ENCODE data around the gene LIPI.
"Not testable (repeated sequence)": the region's sequence is repeated elsewhere in the genome, so short reads cannot be mapped to it uniquely, and the experiment has no call there.

LIPI gene

DNA sequence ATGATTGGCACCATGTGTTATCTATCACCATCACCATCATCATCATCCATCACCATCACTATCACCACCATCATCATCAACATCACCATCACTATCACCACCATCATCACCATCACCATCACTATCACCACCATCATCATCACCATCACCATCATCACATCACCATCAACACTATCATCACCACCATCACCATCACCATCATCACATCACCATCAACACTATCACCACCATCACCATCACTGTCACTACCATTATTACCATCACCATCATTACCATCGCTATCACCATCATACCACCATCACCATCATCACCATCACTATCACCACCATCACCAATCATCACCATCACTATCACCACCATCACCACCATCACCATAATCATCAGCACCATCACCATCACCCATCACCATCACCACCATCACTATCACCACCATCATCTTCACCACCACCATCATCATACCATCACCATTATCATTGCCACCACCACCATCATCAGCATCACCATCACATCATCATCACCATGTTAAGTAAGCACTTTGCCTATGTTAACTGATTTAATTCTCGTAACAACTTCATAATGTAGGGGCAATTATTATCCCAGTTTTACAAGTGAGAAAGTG lies 112.8 kb downstream of the LIPI start:
- TF ChIP-seq, protein P1, sequence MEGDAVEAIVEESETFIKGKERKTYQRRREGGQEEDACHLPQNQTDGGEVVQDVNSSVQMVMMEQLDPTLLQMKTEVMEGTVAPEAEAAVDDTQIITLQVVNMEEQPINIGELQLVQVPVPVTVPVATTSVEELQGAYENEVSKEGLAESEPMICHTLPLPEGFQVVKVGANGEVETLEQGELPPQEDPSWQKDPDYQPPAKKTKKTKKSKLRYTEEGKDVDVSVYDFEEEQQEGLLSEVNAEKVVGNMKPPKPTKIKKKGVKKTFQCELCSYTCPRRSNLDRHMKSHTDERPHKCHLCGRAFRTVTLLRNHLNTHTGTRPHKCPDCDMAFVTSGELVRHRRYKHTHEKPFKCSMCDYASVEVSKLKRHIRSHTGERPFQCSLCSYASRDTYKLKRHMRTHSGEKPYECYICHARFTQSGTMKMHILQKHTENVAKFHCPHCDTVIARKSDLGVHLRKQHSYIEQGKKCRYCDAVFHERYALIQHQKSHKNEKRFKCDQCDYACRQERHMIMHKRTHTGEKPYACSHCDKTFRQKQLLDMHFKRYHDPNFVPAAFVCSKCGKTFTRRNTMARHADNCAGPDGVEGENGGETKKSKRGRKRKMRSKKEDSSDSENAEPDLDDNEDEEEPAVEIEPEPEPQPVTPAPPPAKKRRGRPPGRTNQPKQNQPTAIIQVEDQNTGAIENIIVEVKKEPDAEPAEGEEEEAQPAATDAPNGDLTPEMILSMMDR (conservative IDR thresholded peaks at IDR 0.05; ENCODE audit: low read depth, low read length), result no peak
- no peak for DNase-seq (ENCODE audit: low read depth)
- no peak overlapping the region for H3K4me3 ChIP-seq (ENCODE audit: low read depth, low read length)

DNA sequence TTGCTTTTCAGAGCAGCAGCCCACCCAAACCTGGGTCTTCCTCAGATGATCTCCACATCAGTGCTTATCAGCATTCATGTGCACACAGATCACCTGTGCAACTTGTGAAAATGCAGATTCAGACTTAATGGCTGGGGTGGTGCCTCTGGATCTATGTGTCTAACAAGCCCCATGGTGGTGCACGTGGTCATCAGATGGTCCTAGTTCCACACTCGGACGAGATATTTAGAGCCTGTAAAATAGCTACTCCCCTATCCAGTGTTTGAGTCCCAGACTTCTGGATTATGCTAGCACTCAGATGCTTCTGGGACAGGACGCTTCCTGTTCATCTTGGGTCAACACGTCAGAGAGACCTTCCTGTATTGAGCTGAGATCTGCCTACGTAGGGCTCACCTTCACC lies 114.2 kb downstream of the LIPI start:
- DNase-seq (ENCODE audit: low read depth), result no peak
- TF ChIP-seq, protein P1 (conservative IDR thresholded peaks at IDR 0.05; ENCODE audit: low read depth, low read length), result no peak

DNA sequence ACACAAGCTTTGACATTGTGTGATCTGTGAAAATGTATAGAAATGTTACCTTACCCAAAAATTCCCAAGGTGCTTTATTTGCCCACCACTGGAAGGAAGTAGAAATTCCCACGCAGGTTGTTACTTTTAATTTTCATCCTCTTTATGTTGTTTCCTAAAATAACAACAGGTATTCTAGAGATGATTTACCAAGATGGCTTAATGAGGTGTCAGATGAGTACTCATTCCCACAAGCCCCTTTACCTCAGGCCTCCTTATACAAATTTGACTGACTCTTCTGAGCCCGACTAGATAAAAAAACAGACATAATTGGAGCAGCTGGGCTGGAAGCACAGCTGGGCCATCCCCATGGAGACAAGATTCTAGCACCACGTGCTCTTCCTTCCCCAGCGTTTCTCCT lies 114.6 kb downstream of the LIPI start:
- H3K4me3 ChIP-seq (ENCODE audit: low read depth, low read length), result no peak overlapping the region
- TF ChIP-seq, protein P1 (conservative IDR thresholded peaks at IDR 0.05; ENCODE audit: low read depth, low read length), result no peak
- DNase-seq (ENCODE audit: low read depth), result no peak

More for the DNA sequence above, 114.2 kb downstream of the LIPI start:
- H3K4me3 ChIP-seq (ENCODE audit: low read depth, low read length), result no peak overlapping the region

DNA sequence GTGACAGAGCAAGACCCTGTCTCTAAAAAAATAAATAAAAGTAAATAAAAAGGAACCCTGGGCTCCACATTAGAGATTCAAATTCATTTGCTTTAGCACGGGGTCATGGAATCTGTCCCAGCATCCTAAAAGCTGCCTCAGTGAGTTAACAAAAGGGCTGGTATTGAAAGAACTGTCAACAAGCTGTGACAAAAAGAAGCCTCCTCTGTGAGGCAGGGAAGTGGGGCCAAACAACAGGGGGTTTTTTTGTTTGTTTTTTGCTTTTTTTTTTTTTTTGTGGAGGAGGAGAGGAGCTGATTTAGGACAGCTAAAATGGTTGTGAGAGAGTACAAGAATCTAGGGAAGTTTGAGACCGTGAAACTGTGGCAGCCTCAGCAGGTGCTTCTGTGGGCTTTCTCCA lies 115.7 kb downstream of the LIPI start:
- no peak overlapping the region for H3K4me3 ChIP-seq (ENCODE audit: low read depth, low read length)
- TF ChIP-seq, protein P1 (conservative IDR thresholded peaks at IDR 0.05; ENCODE audit: low read depth, low read length), result no peak
- no peak for DNase-seq (ENCODE audit: low read depth)

GRCh38 chr21:14092834-14093560 lies 117.8 kb downstream of the LIPI start:
- TF ChIP-seq, protein P1 (conservative IDR thresholded peaks at IDR 0.05; ENCODE audit: low read depth, low read length), result no peak
- no peak for DNase-seq (ENCODE audit: low read depth)
- H3K4me3 ChIP-seq (ENCODE audit: low read depth, low read length), result no peak overlapping the region

GRCh38 chr21:14090184-14090583 lies 120.6 kb downstream of the LIPI start:
- peak; percentile 69 for DNase-seq (ENCODE audit: low read depth)
- not testable (repeated sequence) for H3K4me3 ChIP-seq (ENCODE audit: low read depth, low read length)

- no peak for DNase-seq (ENCODE audit: low read depth)
- no peak overlapping the region for H3K4me3 ChIP-seq (ENCODE audit: low read depth, low read length)
- TF ChIP-seq, protein P1 (conservative IDR thresholded peaks at IDR 0.05; ENCODE audit: low read depth, low read length), result no peak
These were observed 122.4 kb downstream of the LIPI start for GRCh38 chr21:14088391-14088790.

Measured in choroid plexus epithelial cell (primary cell).